Endodermal cell (in vitro differentiated cells): Measurements from ENCODE around the gene SRMS. TPM values are rescaled to one million over a fixed set of nuclear protein-coding genes. Genes with fewer than 3 reads are reported as not detected.

ENCODE experiments used
- DNase-seq: peaks from one replicate; pipeline ENCODE4 v3.0.0-alpha.2; 2017
- H3K27ac ChIP-seq: 2 replicates; pipeline ENCODE4 v1.5.1; 2013; ENCODE audit warnings: mild to moderate bottlenecking, low read depth, low read length, moderate library complexity
- H3K27me3 ChIP-seq: 2 replicates; pipeline ENCODE4 v1.6.1; 2013; ENCODE audit warnings: mild to moderate bottlenecking, low read length, moderate library complexity; ENCODE audit not compliant: insufficient read depth, control insufficient read depth, poor library complexity, severe bottlenecking
- H3K36me3 ChIP-seq: 2 replicates; pipeline ENCODE4 v1.7.0; 2013; ENCODE audit warnings: mild to moderate bottlenecking, low read length, moderate library complexity; ENCODE audit not compliant: control insufficient read depth, insufficient read depth
- H3K4me1 ChIP-seq: one replicate; pipeline ENCODE4 v1.7.0; 2013; ENCODE audit warnings: low read length; ENCODE audit not compliant: control insufficient read depth, insufficient read depth
- H3K4me3 ChIP-seq: 2 replicates; pipeline ENCODE4 v1.5.1; 2013; ENCODE audit warnings: mild to moderate bottlenecking, low read length, moderate library complexity
- H3K9ac ChIP-seq: 2 replicates; pipeline ENCODE4 v1.6.1; 2013; ENCODE audit warnings: mild to moderate bottlenecking, low read length, moderate library complexity; ENCODE audit not compliant: poor library complexity, severe bottlenecking; ENCODE audit errors: extremely low read depth
- H3K9me3 ChIP-seq: 2 replicates; pipeline ENCODE4 v1.6.1; 2013; ENCODE audit warnings: mild to moderate bottlenecking, low read length, moderate library complexity; ENCODE audit not compliant: control insufficient read depth
- H3K27ac Mint-ChIP-seq: 2 replicates; pipeline ENCODE4 v1.8.0; 2020; ENCODE audit warnings: mixed read lengths
- H3K27me3 Mint-ChIP-seq: 2 replicates; pipeline ENCODE4 v1.8.0; 2021; ENCODE audit warnings: mild to moderate bottlenecking, mixed read lengths; ENCODE audit not compliant: insufficient read depth
- H3K36me3 Mint-ChIP-seq: 2 replicates; pipeline ENCODE4 v1.8.0; 2020; ENCODE audit warnings: low read depth, mixed read lengths
- H3K4me1 Mint-ChIP-seq: 2 replicates; pipeline ENCODE4 v1.8.0; 2020; ENCODE audit warnings: mixed read lengths
- H3K4me3 Mint-ChIP-seq: 2 replicates; pipeline ENCODE4 v1.8.0; 2020; ENCODE audit warnings: mild to moderate bottlenecking, moderate library complexity, mixed read lengths
- H3K9me3 Mint-ChIP-seq: 2 replicates; pipeline ENCODE4 v1.8.0; 2020; ENCODE audit warnings: mild to moderate bottlenecking, mixed read lengths
- CTCF ChIP-seq: fragments of 200-600 bp; sonication (generic); conservative IDR thresholded peaks from 2 replicates; pipeline ENCODE4 v1.5.0; 2021; ENCODE audit warnings: antibody characterized with exemption, mild to moderate bottlenecking
- WGBS, 2 experiments: methylation state at CpG; one replicate each; pipeline versions ENCODE4 v1.1.5 to v1.1.7; 2013; ENCODE audit warnings: missing lambda C conversion rate in 2 of 2, mixed read lengths in 1 of 2; ENCODE audit not compliant: insufficient coverage in 1 of 2, insufficient read length in 1 of 2; 5-methylcytosine and 5-hydroxymethylcytosine counted together
- total RNA-seq, 2 donors: library from RNA; stranded (reverse); fragmentation: NEBNext Ultra II Directional in 1 of 2; extraction: Animal tissue kit (Norgen Biotek cat#: 25700) in 1 of 2; gene quantifications; 2 replicates in 1 of 2; 3 replicates in 1 of 2; pipeline ENCODE4 v1.2.1, GENCODE V29; 2021

SRMS gene
- total RNA-seq, 2 donors from 2014 or later: not detected

- peaks cover 7% of the 10 kb centered on the region for H3K9me3 Mint-ChIP-seq
- H3K4me1 ChIP-seq: no peaks in the 10 kb centered on the region
- H3K27ac Mint-ChIP-seq: peak overlapping the region; percentile 80
- H3K9ac ChIP-seq: peak overlapping the region; percentile 90
- H3K36me3 Mint-ChIP-seq: peaks cover 20% of the 10 kb centered on the region
- H3K27ac ChIP-seq: peak overlapping the region; percentile 81
- H3K4me1 Mint-ChIP-seq: peaks cover 2% of the 10 kb centered on the region
- no peak for TF ChIP-seq CTCF
- peaks cover 5% of the 10 kb centered on the region for H3K27me3 ChIP-seq
- H3K27me3 Mint-ChIP-seq: peaks cover 8% of the 10 kb centered on the region
- 20 to 22% methylated on average over 7 to 16 of the region's 23 CpGs for WGBS, 2 experiments
- H3K4me3 ChIP-seq: peak overlapping the region; percentile 92
- H3K4me3 Mint-ChIP-seq: peak overlapping the region; percentile 86
- peak; percentile 76 for DNase-seq
- peaks cover 20% of the 10 kb centered on the region for H3K36me3 ChIP-seq
- H3K9me3 ChIP-seq: peaks cover 12% of the 10 kb centered on the region
Measured at GRCh38 chr20:63521602-63522001, 25.9 kb downstream of the SRMS start.

- Histone ChIP-seq H3K9ac (peak overlapping the region; percentile 90), H3K4me3 (peak overlapping the region; percentile 92), H3K36me3 (peaks cover 20% of the 10 kb centered on the region), H3K27me3 (peaks cover 5% of the 10 kb centered on the region), H3K27ac (peak overlapping the region; percentile 81), H3K9me3 (peaks cover 12% of the 10 kb centered on the region), H3K4me1 (no peaks in the 10 kb centered on the region)
- Mint-ChIP-seq H3K9me3 (peaks cover 7% of the 10 kb centered on the region), H3K27me3 (peaks cover 8% of the 10 kb centered on the region), H3K36me3 (peaks cover 20% of the 10 kb centered on the region), H3K27ac (peak overlapping the region; percentile 80), H3K4me1 (peaks cover 2% of the 10 kb centered on the region), H3K4me3 (peak overlapping the region; percentile 86)
- peak; percentile 83 for DNase-seq
- TF ChIP-seq CTCF: no peak
- WGBS, 2 experiments: 0 to 1% methylated on average over 32 to 67 of the region's 68 CpGs
Measured at GRCh38 chr20:63520934-63521601, 26.5 kb downstream of the SRMS start.

- TF ChIP-seq CTCF: no peak
- whole genome bisulfite sequencing, 2 experiments: 0 to 1% methylated on average over 18 to 64 of the region's 64 CpGs
- DNase-seq: peak; percentile 93
- H3K36me3 ChIP-seq: peaks cover 20% of the 10 kb centered on the region
- peaks cover 7% of the 10 kb centered on the region for H3K9me3 Mint-ChIP-seq
- H3K36me3 Mint-ChIP-seq: peaks cover 20% of the 10 kb centered on the region
- peaks cover 2% of the 10 kb centered on the region for H3K4me1 Mint-ChIP-seq
- peak within 1 kb of the TSS; percentile 86 for H3K4me3 Mint-ChIP-seq
- no peaks in the 10 kb centered on the region for H3K4me1 ChIP-seq
- H3K27me3 Mint-ChIP-seq: peaks cover 11% of the 10 kb centered on the region
- H3K27me3 ChIP-seq: peaks cover 5% of the 10 kb centered on the region
- H3K9me3 ChIP-seq: peaks cover 12% of the 10 kb centered on the region
- H3K27ac ChIP-seq: peak within 1 kb of the TSS; percentile 81
- H3K9ac ChIP-seq: peak within 1 kb of the TSS; percentile 90
- H3K4me3 ChIP-seq: peak within 1 kb of the TSS; percentile 92
- peak within 1 kb of the TSS; percentile 80 for H3K27ac Mint-ChIP-seq
Measured at GRCh38 chr20:63520504-63520933, 27.0 kb downstream of the SRMS start, which contains the start of gene PPDPF. TSS of gene PPDPF (plus strand) at chr20:63520765. CDS start at chr20:63521309, 544 bp downstream.
